ENCODE results near the gene ATP2B3. TPM values are rescaled to one million over a fixed set of nuclear protein-coding genes. Genes with fewer than 3 reads are reported as not detected.

ATP2B3 gene
- total and polyA plus RNA-seq, 2 donors (not counting 3 experiments of a cell fraction or from before 2014, with no cell fraction given) = 0.01 to 0.07 TPM

DNA sequence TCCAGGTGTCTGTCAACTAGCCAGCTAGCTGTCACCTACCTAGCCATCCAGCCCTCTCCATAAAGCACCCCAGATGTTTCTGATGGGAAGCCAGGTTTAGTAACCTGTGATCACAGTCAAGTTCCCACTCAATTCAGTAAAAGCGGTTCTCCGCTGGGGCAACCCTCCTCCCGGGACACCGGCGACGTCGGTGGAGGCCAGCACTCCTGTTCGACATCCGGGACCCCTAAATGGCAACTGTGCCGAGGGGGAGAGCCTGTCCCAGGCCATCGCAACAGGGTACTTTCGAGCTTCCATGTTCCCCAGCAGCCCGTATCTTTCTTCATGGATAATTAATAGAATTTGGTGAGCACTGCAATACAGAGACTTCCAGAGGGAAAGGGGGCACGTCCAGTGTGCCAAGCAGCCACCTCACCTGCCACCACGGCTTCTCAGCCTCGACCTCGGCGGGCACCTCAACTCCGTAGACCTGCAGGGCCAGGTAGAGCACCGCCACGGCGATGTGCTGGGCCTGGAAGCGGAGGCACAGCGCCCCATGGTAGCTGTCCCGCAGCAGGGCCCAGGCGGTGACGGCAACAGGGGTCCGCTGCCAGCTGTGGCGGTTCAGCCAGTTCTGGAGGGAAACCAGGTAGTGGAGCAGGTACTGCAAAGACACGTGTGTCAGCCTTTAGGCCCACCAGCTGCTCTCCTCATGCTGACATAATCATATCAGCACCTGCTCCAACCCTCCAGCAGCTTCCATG lies 74.8 kb downstream of the ATP2B3 start:
- Histone ChIP-seq H3K4me2 (ENCODE audit: insufficient read depth, low read length) (no peak overlapping the region), H3K27me3 (ENCODE audit: control insufficient read depth in 2 of 2, insufficient read depth in 2 of 2, low read length in 2 of 2) (no peaks in the 10 kb centered on the region), H3K4me3 (replicated peaks in 1 of 3; ENCODE audit: insufficient read depth in 1 of 3, low read depth in 1 of 3, low read length in 3 of 3) (no peak overlapping the region), H3K9me1 (replicated peaks; ENCODE audit: control insufficient read depth, extremely low read depth, insufficient read depth, low read length) (no peaks in the 10 kb centered on the region), H3K9ac (replicated peaks; ENCODE audit: extremely low read depth, insufficient read depth, low read length) (no peak overlapping the region), H3K9me3 (replicated peaks; ENCODE audit: control insufficient read depth, insufficient read depth, low read length) (no peaks in the 10 kb centered on the region), H4K20me1 (replicated peaks; ENCODE audit: control insufficient read depth, extremely low read depth, insufficient read depth, low read length) (no peaks in the 10 kb centered on the region), H2AFZ (ENCODE audit: low read depth, low read length) (no peak overlapping the region), H3K79me2 (ENCODE audit: control insufficient read depth, insufficient read depth, low read length) (peaks cover 3% of the 10 kb centered on the region), H3K4me1 (ENCODE audit: control insufficient read depth, extremely low read depth, insufficient read depth, low read length) (no peaks in the 10 kb centered on the region), H3K27ac (ENCODE audit: insufficient read depth, low read depth, low read length) (no peak overlapping the region), H3K36me3 (ENCODE audit: control insufficient read depth in 2 of 2, extremely low read depth in 1 of 2, insufficient read depth in 2 of 2, low read length in 2 of 2) (peaks cover 3 to 15% of the 10 kb centered on the region in 2 experiments)
- ChIA-PET POLR2A (interaction anchor here (0.5 kb wide), 1 partner anchor 92 kb away, joined by 3 read pairs; no protein-coding TSS in a partner anchor), CTCF (no interaction called here)
- dilution Hi-C loops (cut with MboI; ENCODE audit: extremely low pct_ligation_motif_present, low sequenced_read_pairs) (no loop called here), intact Hi-C loops (cut with micrococcal nuclease) (no loop called here)
- TF ChIP-seq, protein P1, sequence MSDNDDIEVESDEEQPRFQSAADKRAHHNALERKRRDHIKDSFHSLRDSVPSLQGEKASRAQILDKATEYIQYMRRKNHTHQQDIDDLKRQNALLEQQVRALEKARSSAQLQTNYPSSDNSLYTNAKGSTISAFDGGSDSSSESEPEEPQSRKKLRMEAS (IDR thresholded peaks at IDR 0.05; ENCODE audit: insufficient read depth, insufficient read length) = no peak
- TF ChIP-seq, protein P2, sequence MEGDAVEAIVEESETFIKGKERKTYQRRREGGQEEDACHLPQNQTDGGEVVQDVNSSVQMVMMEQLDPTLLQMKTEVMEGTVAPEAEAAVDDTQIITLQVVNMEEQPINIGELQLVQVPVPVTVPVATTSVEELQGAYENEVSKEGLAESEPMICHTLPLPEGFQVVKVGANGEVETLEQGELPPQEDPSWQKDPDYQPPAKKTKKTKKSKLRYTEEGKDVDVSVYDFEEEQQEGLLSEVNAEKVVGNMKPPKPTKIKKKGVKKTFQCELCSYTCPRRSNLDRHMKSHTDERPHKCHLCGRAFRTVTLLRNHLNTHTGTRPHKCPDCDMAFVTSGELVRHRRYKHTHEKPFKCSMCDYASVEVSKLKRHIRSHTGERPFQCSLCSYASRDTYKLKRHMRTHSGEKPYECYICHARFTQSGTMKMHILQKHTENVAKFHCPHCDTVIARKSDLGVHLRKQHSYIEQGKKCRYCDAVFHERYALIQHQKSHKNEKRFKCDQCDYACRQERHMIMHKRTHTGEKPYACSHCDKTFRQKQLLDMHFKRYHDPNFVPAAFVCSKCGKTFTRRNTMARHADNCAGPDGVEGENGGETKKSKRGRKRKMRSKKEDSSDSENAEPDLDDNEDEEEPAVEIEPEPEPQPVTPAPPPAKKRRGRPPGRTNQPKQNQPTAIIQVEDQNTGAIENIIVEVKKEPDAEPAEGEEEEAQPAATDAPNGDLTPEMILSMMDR (IDR thresholded peaks at IDR 0.05; ENCODE audit: extremely low read depth in 1 of 2, insufficient read depth in 1 of 2, low read depth in 1 of 2, low read length in 2 of 2) = no peak
- TF ChIP-seq MYC (IDR thresholded peaks at IDR 0.05; ENCODE audit: low read depth, low read length) (no peak), EZH2 (IDR thresholded peaks at IDR 0.05; ENCODE audit: borderline replicate concordance, low read depth, low read length, severe bottlenecking) (no peak), JUN (IDR thresholded peaks at IDR 0.05; ENCODE audit: borderline replicate concordance, insufficient read depth, insufficient read length, low read depth) (no peak), POLR2AphosphoS5 (IDR thresholded peaks at IDR 0.05; ENCODE audit: insufficient read depth, low read depth, low read length) (no peak), GATA2 (IDR thresholded peaks at IDR 0.05; ENCODE audit: insufficient read depth, insufficient read length, low read depth, low read length) (no peak)
- DNase-seq (ENCODE audit: low read depth, low spot score) (no peak), FAIRE-seq (no peak)
- no TSS peak for BruUV-seq (replicated peaks)
